GM18519 (cell line): ENCODE results near the gene CAMK2B.
"Not testable (repeated sequence)": the region's sequence is repeated elsewhere in the genome, so short reads cannot be mapped to it uniquely, and the experiment has no call there.

Source experiments
- ATAC-seq: cut with Tn5 transposase; IDR thresholded peaks from one replicate; pipeline ENCODE4 v1.9.1; 2021; ENCODE audit warnings: mild to moderate bottlenecking, moderate library complexity; ENCODE audit not compliant: unreplicated experiment, low FRiP score

The CAMK2B gene

DNA sequence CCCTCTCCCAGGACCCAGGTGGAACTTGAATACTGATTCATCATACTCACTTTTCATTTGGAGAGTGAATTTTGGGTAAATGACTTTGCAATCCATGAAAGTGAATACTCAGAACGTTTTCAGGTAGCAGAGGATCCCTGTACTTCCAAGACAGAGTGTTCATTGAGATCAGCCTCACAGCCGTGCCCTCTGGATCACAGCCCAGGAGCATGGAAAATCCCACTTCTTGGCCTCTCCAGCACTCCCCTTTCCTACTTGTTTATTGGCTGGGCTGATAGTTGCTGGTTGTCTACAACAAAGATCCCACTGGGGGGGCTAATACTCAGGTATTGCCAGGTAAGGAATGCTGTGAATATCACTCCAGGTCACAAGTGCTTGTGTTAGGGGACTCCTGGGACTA, 142.0 kb downstream of the CAMK2B start:
- no peak for ATAC-seq

GRCh38 chr7:44182827-44183226, 142.6 kb downstream of the CAMK2B start:
- no peak for ATAC-seq

- ATAC-seq, result no peak
Measured at GRCh38 chr7:44180631-44181030, 144.8 kb downstream of the CAMK2B start.

- no peak for ATAC-seq
Measured at GRCh38 chr7:44177570-44178131, 147.7 kb downstream of the CAMK2B start.

GRCh38 chr7:44176486-44176885, 148.9 kb downstream of the CAMK2B start:
- ATAC-seq, result no peak

- no peak for ATAC-seq
Measured at GRCh38 chr7:44175730-44176129, 149.7 kb downstream of the CAMK2B start.

- not testable (repeated sequence) for ATAC-seq
Measured at GRCh38 chr7:44174694-44174948, 150.8 kb downstream of the CAMK2B start.

DNA sequence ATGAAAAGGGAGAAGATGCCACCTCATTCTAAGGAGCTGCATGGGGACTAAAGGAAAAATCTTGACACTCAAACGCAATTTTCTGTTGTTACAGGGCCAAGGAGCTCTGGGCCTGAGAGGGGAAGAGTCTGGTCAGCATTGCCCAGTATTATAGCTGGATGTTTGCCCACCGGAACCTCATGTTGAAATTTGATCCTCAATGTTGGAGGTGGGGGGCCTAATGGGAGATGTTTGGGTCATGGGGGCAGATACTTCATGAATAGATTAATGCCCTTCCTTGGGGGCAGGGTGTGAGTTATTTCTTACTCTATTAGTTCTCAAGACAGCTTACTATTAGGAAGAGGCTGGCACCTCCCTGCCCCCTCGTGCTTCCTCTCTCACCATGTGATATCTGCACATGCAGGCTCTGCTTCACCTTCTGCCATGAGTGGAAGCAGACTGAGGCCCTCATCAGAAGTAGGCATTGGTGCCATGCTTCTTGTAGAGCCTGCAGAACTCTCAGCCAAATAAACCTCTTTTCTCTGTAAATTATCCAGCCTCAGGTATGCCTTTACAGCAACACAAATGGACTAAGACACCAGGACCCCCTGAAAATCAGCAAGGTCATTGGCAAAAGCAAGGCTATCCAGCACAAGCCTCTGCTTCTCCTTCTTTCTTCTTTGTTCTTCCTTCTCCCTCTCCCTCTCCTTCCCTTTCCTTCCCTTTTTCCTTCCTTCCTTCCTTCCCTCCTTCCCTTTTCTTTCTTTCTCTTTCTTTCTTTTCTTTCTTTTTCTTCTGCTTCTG, 151.3 kb downstream of the CAMK2B start:
- no peak for ATAC-seq

DNA sequence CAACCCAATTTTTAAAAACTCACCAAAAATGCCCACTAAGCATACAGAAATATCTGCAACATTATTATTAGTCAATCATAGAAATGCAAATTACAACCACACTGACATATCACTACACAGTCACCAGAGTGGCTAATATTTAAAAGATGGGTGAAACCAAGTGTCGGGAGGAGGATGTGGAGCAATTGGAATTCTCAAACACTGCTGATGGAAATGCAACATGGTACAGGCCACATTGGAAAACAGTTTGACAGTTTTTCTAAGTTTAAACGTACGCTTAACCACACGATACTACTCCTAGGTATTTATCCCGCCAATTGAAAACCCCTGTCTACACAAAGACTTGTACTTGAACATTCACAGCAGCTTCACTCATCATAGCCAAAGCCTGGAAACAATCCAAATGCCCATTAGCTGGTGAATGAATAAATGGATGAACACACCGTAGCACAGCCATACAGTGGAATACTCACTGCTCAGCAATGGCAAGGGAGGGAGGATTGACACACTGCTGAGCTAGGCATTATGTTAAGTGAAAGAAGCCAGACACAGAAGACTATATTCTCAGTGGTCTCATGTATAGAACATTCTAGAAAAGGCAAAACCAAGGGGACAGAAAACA, 152.5 kb downstream of the CAMK2B start:
- no peak for ATAC-seq

DNA sequence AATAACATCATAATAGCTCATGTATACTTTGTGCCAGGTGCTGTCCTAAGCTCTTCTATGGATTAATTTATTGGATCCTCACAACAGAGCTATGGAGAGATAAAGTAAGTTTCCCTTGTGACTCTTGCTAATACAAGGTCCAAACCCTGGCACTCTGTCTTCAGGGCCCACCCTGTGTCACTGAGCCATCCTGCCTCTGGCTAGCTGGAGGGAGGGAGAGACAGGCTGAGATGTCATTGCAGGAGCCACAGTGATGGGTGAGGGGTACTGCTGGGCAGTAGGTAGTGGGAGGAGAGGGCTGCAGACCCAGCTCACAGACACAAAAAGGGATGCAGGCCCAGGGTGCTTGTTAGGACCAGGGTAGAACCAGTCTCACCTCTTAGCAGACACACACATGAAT, 153.0 kb downstream of the CAMK2B start:
- ATAC-seq, result no peak

GRCh38 chr7:44171901-44172300, 153.5 kb downstream of the CAMK2B start:
- ATAC-seq, result not testable (repeated sequence)

DNA sequence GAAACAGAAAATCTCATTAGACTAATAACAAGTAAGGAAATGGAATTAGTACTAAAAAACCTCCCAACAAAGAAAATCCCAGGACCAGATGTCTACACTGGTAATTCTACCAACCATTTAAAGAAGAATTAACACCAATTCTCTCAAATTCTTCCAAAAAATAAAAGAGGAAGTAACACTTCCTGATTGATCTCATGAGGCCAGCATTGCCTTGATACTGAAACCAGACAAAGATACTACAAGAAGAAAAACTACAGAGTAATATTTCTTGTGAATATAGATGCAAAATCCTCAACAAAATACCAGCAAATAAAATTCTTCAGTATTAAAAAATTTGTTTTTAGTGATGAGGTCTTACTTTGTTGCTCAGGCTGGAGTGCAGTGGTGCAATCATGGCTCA, 157.5 kb downstream of the CAMK2B start:
- no peak for ATAC-seq
